GM12892 (cell line): ENCODE measurements around the gene TRIM52.
"Not testable (repeated sequence)": the region's sequence is repeated elsewhere in the genome, so short reads cannot be mapped to it uniquely, and the experiment has no call there.

ENCODE experiments used
- DNase-seq: peaks from one replicate; pipeline ENCODE4 v3.0.0; 2011; ENCODE audit not compliant: insufficient read length
- FAIRE-seq: peaks from 2 replicates; lab custom pipeline; 2011; peaks lifted over from hg19 to GRCh38; lab: Jason Lieb, UNC
- POLR2A ChIP-seq: IDR thresholded peaks from 2 replicates; pipeline ENCODE4 v1.6.1; 2011; ENCODE audit warnings: low read depth, low read length, control low read depth
- POLR2AphosphoS5 ChIP-seq: IDR thresholded peaks from 2 replicates; pipeline ENCODE4 v1.6.1; 2011; ENCODE audit warnings: low read depth, low read length, control low read depth
- TAF1 ChIP-seq: IDR thresholded peaks from 2 replicates; pipeline ENCODE4 v1.6.1; 2011; ENCODE audit warnings: low read depth, mild to moderate bottlenecking, control low read depth, low read length, borderline replicate concordance

Gene TRIM52

DNA sequence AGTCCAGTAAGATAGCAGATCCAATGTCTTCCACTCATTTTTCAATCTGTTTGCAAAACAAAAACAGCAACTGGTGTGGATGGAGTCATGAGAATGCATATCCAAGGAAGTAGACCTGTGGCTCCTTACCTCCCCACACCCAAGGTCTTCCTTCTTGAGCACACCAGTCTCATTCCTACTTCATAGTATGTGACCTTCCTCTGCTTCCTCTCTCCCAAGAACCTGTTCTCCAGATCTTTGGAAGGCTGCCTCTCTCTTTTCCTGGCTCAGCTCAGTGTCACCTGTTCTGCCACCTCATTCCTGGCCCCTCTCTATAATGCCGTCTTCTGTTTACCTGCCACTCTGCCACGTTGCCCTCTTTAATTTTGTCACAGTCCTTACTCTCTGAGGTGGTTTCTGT, 48.0 kb downstream of the TRIM52 start:
- DNase-seq (no peak), FAIRE-seq (no peak)
- TF ChIP-seq TAF1 (no peak), POLR2A (no peak), POLR2AphosphoS5 (no peak)

- TF ChIP-seq POLR2A, result no peak
- TF ChIP-seq TAF1, result no peak
- TF ChIP-seq POLR2AphosphoS5, result no peak
- no peak for DNase-seq
- no peak for FAIRE-seq
Measured at GRCh38 chr5:181212080-181212479, 48.9 kb downstream of the TRIM52 start.

GRCh38 chr5:181211208-181211607, 49.7 kb downstream of the TRIM52 start:
- no peak for DNase-seq
- FAIRE-seq, result no peak
- TF ChIP-seq POLR2AphosphoS5, result no peak
- no peak for TF ChIP-seq TAF1
- no peak for TF ChIP-seq POLR2A

GRCh38 chr5:181210698-181211097, 50.2 kb downstream of the TRIM52 start:
- not testable (repeated sequence) for FAIRE-seq, DNase-seq

- not testable (repeated sequence) for DNase-seq, FAIRE-seq
Measured at GRCh38 chr5:181210148-181210547, 50.8 kb downstream of the TRIM52 start.

DNA sequence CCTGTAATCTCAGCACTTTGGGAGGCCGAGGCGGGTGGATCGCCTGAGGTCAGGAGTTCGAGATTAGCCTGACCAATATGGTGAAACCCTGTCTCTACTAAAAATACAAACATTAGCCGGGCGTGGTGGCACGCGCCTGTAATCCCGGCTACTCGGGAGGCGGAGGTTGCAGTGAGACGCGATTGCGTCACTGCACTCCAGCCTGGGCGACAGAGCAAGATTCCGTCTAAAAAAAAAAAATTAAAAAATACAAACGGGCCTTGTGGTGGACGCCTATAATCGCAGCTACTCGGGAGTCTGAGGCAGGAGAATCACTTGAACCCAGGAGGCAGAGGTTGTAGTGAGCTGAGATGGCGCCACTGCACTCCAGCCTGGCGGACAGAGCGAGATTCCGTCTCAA, 51.9 kb downstream of the TRIM52 start:
- not testable (repeated sequence) for FAIRE-seq, DNase-seq

DNA sequence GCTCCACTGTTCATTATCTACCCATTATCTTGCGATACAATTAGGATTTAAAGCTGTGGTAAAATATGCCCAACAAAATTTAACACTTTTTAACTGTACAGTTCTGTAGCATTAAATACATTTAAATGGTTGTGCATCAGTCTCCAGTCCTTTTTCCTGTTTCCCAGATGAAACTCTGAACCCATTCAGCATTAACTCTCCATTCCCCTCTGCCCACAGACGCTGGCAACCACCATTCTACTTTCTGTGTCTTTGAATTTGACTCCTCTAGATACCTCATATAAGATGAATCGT, 53.0 kb downstream of the TRIM52 start:
- TF ChIP-seq POLR2A (no peak), TAF1 (no peak), POLR2AphosphoS5 (no peak)
- FAIRE-seq, result peak; percentile 5

GRCh38 chr5:181207214-181207959, 53.6 kb downstream of the TRIM52 start:
- no peak for DNase-seq
- peak; percentile 42 for FAIRE-seq
- no peak for TF ChIP-seq TAF1
- TF ChIP-seq POLR2AphosphoS5, result no peak
- no peak for TF ChIP-seq POLR2A

More for the DNA sequence above, 53.0 kb downstream of the TRIM52 start:
- no peak for DNase-seq

DNA sequence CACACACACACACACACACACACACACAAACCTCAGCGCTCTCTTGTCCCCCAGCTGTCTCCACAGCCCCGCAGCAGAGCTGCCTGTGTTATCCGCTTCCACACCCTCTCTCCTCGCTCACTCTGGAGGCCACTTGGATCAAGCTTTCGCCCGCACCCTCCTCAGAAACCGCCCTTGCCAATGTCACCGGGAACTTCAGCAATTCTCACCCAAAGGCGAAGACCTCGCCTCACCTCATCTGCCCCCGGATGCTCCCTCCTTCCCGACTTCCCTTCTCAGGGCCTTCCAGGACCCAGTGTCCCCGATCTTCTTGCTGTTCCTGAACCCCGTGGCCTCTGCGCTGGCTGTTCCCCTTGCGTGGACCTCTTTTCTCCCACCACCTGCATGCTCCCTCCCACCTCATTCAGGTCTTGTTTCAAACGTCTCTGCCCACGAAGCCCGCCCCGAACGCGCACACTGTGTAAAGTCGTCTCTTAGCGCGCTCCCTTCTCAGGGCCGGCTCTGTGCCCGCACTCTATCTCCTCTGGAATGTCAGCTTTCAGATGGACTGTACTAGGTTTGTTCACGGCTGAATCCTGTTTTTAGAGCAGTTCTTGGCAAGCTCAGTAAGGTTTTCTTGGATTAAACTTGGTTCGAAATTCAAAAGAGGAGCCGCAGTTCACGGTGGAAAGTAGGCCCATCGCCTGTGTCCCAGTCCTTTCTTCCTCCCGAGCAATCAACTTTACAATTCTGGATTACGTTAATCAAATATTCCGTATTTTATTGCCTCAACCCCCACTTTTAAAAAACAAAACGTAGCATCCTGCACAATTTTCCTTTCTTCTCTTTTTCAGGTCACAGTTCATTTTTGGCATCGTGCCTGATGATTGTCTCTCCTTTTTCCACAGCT, 54.9 kb downstream of the TRIM52 start:
- no peak for DNase-seq
- no peak for FAIRE-seq
- TF ChIP-seq POLR2AphosphoS5, result no peak
- no peak for TF ChIP-seq POLR2A
- TF ChIP-seq TAF1, result no peak
